Measurements from ENCODE around the gene CLMP.

DNA sequence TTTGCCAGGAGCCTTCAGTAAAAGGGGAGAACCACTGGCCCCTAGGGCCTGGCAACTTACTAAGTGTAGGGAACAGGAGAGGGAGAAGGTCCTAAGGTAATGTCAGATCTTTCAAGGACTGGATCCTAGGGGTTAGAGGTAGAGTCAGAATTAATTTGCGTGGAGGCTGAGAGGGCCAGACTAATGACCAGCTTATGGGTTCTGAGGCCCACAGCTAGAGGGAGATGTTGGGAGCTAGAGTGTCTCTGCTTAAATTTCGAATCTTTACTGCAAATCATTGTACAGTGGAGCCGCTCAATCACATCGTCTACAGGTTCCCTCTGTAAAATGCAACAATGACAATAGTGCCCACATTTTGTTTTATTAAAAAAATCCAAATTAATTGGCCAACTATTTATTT, 31.4 kb downstream of the CLMP start:
- TF ChIP-seq GATA2 (IDR thresholded peaks at IDR 0.05; ENCODE audit: low read depth, low read length) (no peak), GATA3 (IDR thresholded peaks at IDR 0.05; ENCODE audit: low read depth, low read length) (no peak)

Data from SH-SY5Y (cell line).